ENCODE measurements around the gene CKB.

Gene CKB

DNA sequence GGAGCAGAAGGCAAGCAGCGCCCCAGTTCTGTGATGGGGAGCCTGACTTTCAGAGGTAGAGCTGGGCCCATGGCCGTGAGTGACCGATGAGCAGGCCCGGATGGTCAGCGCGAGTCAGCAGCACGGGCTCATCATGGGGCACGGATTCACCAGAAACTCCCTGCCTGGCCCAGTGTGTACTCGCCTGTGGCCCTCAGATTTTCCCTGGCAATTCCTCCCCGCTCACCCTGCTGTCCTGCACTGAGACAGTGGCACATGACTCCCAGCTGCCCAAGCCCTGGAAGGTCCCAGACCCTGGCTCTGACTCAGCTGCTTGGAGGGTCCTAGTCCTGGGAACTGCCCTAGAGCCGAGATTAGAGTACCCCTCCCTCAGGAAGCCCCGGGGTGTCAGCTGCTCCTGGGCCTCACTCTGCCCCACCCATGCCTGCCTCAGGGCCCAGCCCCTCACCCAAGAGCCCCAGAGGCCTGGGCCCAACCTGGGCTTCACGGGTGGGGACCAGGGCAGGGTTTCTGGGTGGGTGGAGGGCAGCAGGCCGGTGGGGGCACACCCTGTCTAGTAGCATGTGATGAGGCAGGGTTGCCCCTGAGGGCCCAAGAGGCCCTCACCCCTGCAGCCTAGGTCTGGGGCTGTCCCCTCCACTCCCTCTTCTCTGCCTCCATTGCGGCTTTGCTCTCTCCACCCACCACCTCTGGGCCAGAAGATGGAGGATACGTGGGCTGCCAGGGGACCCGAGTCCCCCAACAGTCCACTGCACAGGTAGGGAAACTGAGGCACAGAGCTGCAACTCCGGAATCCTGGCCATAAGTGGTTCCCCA lies 14.8 kb upstream of the CKB start:
- no peak for DNase-seq (ENCODE audit: low read depth in 3 of 3)

DNA sequence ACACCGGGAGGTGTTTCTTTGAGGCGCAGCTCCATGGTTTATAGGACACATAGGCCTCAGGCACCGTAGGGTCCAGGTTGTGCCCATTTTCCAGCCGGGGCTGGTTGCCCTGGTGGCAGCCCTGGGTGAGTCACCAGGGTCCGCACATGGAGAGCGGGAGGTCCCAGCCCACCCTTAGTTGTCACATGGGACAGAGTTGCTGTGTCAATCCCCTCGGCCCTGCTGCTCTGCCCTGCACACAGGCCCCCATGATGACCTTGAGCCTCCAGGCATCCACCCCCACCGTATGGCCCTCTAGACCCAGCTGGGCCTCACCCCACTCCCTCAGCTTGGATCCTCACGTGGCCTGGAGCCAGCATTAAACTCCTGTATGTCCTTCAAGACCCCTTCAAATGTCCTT lies 14.1 kb upstream of the CKB start:
- no peak for DNase-seq (ENCODE audit: low read depth in 3 of 3)

DNA sequence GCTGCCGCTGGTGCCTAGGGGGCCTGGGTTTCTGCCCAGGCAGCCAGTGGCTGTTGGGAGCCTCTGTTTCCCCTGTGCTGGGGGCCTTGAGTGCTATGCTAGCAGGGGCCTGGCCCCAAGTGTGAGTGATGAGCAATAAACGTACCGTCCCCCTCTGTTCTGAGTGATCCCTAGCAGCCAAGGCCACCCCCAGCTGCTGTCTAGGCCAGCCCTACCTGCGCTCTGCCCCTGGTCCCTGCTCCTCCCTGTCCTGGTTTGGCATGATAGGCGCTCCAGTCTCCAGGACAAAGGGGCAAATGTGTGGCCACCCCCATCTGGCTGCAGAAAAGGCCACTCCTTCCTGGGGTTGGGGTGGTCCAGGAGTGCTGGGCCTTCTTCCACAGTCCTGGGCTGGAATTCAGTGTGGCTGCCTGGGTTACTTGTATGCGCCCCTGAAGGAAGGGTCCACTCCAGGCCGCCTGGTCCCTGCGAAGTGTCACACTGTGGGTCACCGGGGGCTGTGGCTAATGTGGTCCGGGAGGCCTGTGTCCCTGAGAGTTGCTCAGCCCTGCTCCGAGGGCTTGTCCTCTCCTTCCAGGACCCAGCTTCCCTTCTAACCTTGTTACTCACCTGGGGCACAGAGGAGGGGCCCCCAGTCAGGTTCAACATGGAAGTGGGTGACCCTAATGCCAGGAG lies 13.4 kb upstream of the CKB start:
- DNase-seq (ENCODE audit: low read depth in 3 of 3): no peak

DNA sequence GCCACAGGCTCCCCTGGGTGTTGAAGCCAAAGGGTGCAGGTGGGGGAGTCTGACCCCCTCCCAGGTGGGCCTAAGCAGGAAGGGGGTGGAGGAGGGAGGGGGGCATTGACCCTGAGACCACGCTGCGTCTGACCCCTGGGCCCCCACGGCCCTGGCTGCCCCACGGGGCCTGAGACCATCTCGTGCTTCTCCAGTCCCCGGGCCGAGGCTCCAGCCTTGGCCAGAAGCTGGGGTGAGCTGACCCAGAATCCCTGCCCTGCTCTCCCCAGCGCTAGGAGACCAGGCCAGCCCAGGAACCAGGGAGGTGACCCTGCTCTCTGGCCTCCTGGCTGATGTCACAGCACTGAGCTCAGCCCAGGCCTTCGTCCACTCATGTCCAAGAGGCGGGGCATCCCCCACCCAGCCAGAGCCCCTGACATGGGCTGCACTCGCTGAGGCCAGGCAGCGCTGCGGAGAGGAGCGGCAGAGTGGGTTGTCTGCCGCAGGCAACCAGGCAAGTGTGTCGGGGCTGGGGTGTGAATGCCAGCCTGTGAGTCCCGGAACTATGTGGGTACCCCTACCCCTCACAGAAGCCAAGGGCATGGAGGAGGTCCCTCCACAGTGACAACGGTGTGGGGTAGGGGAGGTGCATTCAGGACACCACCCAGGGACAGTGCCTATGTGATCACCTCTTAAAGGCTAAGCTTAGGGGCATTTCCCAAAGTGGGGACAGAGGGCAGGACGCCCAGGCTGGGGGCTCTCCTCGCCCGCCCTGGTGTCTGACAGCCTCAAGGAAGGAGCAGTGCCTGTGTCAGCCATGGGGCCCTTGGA lies 12.7 kb upstream of the CKB start:
- no peak for DNase-seq (ENCODE audit: low read depth in 3 of 3)

- no peak for DNase-seq (ENCODE audit: low read depth in 3 of 3)
These were observed 12.0 kb upstream of the CKB start for GRCh38 chr14:103534576-103535061.

DNA sequence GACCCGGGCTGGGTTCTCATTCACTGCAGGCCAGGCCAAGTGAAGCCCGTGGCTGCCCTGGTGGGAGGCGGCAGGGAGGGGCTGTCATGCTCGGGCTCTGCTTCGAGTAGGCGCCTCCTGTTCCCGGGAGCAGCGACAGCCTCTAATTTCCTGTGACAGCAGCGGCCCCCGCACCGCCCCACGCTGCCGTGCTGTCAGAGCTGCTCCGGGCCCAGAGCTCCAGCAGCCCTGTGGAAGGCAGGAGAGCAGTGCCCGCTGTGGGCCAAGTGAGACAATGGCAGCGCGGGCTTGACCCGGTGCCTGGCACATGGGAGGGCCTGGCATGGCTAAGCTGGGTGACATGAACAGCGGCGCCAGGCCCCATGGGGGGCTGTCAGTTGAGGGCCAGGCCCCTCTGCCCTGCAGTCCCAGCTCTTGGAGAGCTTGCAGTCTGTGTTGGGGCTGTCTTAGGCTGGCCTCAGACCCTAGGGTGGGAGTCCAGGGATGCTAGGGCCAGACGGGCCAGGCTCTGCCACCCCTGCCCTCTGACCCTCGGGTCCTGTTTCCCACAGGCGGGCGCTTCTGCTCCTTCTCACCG lies 11.5 kb upstream of the CKB start:
- DNase-seq (ENCODE audit: low read depth in 3 of 3): no peak

GRCh38 chr14:103533137-103533998 lies 10.7 kb upstream of the CKB start:
- DNase-seq (ENCODE audit: low read depth in 3 of 3): no peak

DNA sequence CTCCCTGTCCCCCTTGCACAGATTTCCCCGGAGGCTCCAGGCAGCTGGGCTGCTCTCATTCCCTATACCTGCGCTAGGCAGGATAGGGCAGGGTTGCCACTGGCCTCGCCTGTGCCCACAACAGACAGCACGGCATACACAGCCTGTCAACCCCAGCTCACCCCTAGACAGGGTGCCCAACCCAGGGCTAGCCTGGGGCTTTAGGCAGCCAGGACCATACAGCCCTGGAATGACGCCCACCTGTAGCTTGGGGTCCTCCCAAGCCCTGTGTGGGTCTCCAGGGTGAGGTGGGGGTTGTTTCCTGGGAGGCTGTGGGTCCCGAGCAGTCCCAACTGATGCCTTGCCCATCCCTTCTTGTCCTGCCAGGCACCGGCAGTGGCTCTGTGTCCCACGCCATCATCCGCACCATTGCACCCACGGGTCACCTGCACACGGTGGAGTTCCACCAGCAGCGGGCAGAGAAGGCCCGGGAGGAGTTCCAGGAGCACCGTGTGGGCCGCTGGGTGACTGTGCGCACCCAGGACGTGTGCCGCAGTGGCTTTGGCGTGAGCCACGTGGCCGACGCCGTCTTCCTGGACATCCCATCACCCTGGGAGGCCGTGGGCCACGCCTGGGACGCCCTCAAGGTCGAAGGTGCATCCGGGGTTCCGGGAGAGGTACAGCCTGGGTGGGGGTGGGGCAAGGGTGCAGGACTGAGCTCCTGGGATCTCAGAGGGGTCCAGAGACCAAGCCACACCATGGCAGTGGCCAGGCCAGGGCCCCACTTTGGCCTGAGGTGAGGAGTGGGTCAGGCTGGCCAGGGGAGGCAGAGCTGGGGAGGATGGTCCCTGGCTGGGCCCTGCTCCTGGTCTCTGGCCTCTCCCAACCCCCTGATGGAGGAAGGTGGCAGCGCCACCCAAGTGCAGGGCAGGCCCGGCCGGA lies 9.8 kb upstream of the CKB start:
- DNase-seq (ENCODE audit: low read depth in 3 of 3): no peak

DNA sequence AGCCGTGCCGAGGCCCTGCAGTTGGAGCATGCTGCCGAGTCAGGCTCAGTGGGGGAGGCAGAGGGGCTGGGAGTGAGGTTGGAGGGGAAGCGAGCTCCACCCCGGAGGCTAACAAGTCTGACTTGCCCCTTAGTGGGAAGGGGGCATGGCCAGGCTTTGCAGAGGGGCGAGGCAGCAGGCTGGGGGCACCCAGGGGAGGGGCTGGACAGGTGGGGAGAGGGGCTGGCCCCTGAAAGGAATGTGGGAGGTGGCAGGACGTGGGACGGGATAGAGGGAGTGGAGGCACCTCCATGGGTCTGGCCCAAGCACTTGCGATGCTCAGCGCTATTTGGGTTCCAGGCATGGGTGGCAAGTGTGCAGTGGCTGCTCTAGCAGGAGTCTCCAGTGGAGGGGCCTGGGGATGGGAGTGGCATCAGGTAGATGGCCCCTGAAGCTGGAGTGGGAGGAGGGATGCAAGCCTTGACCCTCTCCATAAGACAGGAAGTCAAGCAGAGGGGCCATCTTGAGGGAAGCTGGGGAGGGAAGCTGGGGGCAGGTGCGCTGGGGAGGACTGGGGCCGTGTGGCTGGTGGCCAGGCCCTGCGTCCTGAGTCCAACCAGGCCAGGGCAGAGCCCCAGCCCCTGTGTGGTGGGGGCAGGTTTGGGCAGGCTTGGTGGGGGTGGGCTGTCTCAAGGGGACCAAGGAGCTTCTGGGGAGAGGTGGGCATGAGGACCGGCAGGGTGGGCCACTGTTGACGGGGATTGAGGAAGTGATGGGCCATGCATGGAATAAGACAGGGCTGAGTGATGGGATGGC lies 9.0 kb upstream of the CKB start:
- no peak for DNase-seq (ENCODE audit: low read depth in 3 of 3)

DNA sequence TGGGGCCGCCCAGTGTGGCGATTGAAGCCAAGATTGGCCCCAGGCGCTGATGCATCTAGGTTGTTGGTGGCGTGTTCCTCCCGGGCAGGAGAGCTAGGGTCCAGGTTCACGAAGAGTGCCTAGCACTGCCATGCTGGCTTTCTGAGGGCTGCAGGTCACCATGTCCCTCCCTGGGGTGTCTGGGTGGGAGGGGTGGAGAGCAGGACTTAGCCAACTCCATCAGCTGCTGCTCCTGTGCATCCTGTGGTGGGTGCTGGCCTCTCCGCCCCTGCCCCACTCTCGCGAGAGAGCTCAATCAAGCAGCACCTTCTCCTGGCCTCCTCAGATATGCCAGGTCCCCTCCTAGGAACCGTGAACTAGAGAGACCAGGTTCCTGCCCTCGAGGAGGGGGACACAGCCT lies 8.2 kb upstream of the CKB start:
- no peak for DNase-seq (ENCODE audit: low read depth in 3 of 3)

DNA sequence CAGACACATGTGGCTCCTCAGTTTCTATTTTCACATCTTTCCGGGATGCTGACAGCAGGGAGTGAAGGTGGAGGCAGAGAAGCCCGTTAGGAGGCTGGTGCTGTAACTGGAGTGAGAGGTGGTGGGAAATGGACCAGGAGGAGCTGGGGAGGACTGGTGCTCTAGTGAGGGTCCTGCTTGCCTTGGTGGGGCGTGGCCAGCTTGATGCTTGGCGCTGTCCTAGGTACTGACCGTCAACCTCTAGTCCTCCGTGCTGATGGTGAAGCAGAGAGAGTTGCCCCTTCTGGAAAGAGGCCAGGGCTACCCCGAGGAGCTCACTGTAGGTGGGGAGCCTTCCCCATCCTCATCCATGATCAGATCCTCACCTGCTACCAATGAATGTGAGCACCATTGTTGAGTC lies 7.8 kb upstream of the CKB start:
- no peak for DNase-seq (ENCODE audit: low read depth in 3 of 3)

DNA sequence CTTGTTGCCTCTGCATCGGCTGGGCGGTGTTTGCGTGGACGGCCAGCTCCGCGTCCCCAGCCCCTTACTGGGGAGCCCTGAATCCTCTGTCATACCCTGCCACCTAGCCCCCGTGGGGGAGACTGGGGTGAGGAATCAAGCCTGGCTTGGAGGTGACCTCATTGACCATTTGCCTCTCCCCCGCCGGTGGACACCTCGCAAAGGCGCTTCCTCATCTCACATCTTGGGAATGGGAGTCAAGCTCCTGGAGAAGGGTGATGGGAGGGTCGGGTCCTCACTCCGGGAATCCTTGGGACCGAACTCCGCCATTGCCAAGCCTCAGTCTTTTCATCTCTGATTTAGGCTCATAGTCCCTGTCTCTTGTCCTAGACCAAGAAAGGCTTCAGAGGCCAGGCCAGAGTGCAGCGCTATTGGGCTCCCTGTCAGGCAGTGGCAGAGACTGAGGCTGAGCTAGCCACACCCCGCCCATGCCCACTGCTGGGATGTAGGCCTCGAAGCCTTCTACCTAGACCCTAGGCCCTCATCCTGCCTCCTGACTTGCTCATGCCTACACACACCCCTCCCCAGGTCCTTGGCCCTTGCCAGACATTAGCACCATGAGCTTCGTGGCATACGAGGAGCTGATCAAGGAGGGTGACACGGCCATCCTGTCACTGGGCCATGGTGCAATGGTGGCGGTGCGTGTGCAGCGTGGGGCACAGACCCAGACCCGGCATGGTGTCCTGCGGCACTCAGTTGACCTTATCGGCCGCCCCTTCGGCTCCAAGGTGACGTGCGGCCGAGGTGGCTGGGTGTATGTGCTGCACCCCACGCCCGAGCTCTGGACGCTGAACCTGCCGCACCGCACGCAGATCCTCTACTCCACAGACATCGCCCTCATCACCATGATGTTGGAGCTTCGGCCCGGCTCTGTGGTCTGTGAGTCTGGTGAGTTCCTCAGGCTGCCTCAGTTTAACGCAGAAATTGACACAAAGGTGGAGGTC lies 7.0 kb upstream of the CKB start:
- no peak for DNase-seq (ENCODE audit: low read depth in 3 of 3)

- peak; percentile 56 to 71 (median 59) for DNase-seq (ENCODE audit: low read depth in 3 of 3)
These were observed 6.2 kb upstream of the CKB start, which contains the start of gene TRMT61A for GRCh38 chr14:103528587-103529382. TSS of gene TRMT61A (plus strand) at chr14:103529196. CDS start at chr14:103529979, 783 bp downstream.

DNA sequence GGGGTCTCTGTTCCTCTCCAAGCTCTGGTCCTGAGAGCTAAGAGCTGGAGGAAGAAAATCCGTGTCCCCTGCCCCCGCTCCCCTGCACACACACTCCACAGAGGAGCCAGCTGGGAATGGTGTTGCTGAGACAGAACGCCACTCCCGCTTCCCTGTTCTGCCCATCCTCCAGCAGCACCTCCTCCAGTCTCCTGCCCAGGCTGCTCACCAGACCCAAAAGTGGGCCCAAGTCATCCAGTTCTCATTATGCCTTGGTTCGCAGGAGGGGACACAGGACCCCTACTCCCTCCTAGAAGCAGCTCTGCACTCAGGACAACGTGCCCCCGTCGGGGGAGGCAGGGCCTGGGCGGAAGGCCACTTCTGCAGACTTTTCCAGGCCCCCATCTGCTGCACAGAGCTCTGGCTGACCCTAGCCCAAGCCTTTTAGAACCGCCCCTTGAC lies 5.5 kb upstream of the CKB start:
- DNase-seq (ENCODE audit: low read depth in 3 of 3): no peak

GRCh38 chr14:103527408-103528145 lies 4.9 kb upstream of the CKB start:
- peak in 1 of 3 donors; percentile 35 for DNase-seq (ENCODE audit: low read depth in 3 of 3)

- no peak for DNase-seq (ENCODE audit: low read depth in 3 of 3)
These were observed 4.3 kb upstream of the CKB start for GRCh38 chr14:103526914-103527248.

Measured in stimulated activated CD4-positive, alpha-beta T cell treated with anti-CD3 and anti-CD28 coated beads, TNF-alpha, amount 100 ng/mL, for 48 hours (primary cell).